HG02610 (cell line): ENCODE results near the gene RHBDF2.

Experiments used
- ATAC-seq: cut with Tn5 transposase; IDR thresholded peaks from one replicate; pipeline ENCODE4 v1.9.1; 2021; ENCODE audit warnings: mild to moderate bottlenecking, moderate library complexity; ENCODE audit not compliant: unreplicated experiment

The RHBDF2 gene

GRCh38 chr17:76484228-76484725, 16.9 kb downstream of the RHBDF2 start:
- ATAC-seq = no peak

GRCh38 chr17:76481071-76481655, 20.1 kb downstream of the RHBDF2 start:
- ATAC-seq = peak; percentile 53

GRCh38 chr17:76480632-76481031, 20.6 kb downstream of the RHBDF2 start:
- ATAC-seq = peak; percentile 9

GRCh38 chr17:76479515-76480060, 21.6 kb downstream of the RHBDF2 start:
- ATAC-seq = no peak

- ATAC-seq = no peak
These were observed 22.3 kb downstream of the RHBDF2 start for GRCh38 chr17:76478730-76479514.

GRCh38 chr17:76478097-76478496, 23.1 kb downstream of the RHBDF2 start:
- ATAC-seq = no peak

- ATAC-seq = no peak
These were observed 23.6 kb downstream of the RHBDF2 start for GRCh38 chr17:76477576-76477975.

GRCh38 chr17:76476736-76477135, 24.5 kb downstream of the RHBDF2 start:
- ATAC-seq = no peak

GRCh38 chr17:76475302-76475701, 25.9 kb downstream of the RHBDF2 start:
- no peak for ATAC-seq

GRCh38 chr17:76474894-76475293, 26.3 kb downstream of the RHBDF2 start:
- ATAC-seq = no peak

GRCh38 chr17:76474238-76474637, 27.0 kb downstream of the RHBDF2 start:
- no peak for ATAC-seq

- no peak for ATAC-seq
These were observed 27.7 kb downstream of the RHBDF2 start for GRCh38 chr17:76473541-76473985.

- no peak for ATAC-seq
These were observed 28.5 kb downstream of the RHBDF2 start for GRCh38 chr17:76472726-76473125.

- no peak for ATAC-seq
These were observed 29.0 kb downstream of the RHBDF2 start for GRCh38 chr17:76472258-76472645.

GRCh38 chr17:76471498-76472257, 29.5 kb downstream of the RHBDF2 start:
- ATAC-seq = no peak

GRCh38 chr17:76469991-76470739, 31.1 kb downstream of the RHBDF2 start:
- ATAC-seq = no peak

- no peak for ATAC-seq
These were observed 31.9 kb downstream of the RHBDF2 start for GRCh38 chr17:76469076-76469990.

GRCh38 chr17:76468634-76469010, 32.6 kb downstream of the RHBDF2 start:
- no peak for ATAC-seq

- no peak for ATAC-seq
These were observed 33.2 kb downstream of the RHBDF2 start for GRCh38 chr17:76467809-76468633.
